Rectal smooth muscle tissue (tissue), 1 donor: ENCODE data around the gene CFAP119.
A peak's percentile ranks its signal among the peaks of the same experiment; 100 is the strongest.
"Not testable (repeated sequence)": the region's sequence is repeated elsewhere in the genome, so short reads cannot be mapped to it uniquely, and the experiment has no call there.

ENCODE experiments used
- H3K27ac ChIP-seq: one replicate; pipeline ENCODE4 v1.7.0; 2013; ENCODE audit warnings: low read depth, low read length, inconsistent platforms
- H3K27me3 ChIP-seq: one replicate; pipeline ENCODE4 v1.7.0; 2013; ENCODE audit warnings: low read length; ENCODE audit not compliant: control insufficient read depth, insufficient read depth
- H3K36me3 ChIP-seq: one replicate; pipeline ENCODE4 v1.7.0; 2013; ENCODE audit warnings: low read length; ENCODE audit not compliant: control insufficient read depth, insufficient read depth
- H3K4me1 ChIP-seq: one replicate; pipeline ENCODE4 v1.7.0; 2013; ENCODE audit warnings: low read length; ENCODE audit not compliant: control insufficient read depth, insufficient read depth
- H3K4me3 ChIP-seq: one replicate; pipeline ENCODE4 v1.7.0; 2013; ENCODE audit warnings: low read length
- H3K9ac ChIP-seq: one replicate; pipeline ENCODE4 v1.7.0; 2013; ENCODE audit warnings: low read length

CFAP119 gene

GRCh38 chr16:30761928-30762902, at the start of gene CFAP119, which contains the start of gene RNF40:
Gene CFAP119, minus strand, starts transcription at chr16:30762062. Its CDS starts 314 bp downstream, at chr16:30761748.
Gene RNF40, plus strand, starts transcription at chr16:30762322. Its CDS starts 224 bp downstream, at chr16:30762546.
- Histone ChIP-seq H3K4me3 (peak within 1 kb of the TSS; percentile 96), H3K27ac (peak within 1 kb of the TSS; percentile 72), H3K9ac (peak within 1 kb of the TSS; percentile 89), H3K4me1 (peaks cover 19% of the 10 kb centered on the region), H3K27me3 (no peaks in the 10 kb centered on the region), H3K36me3 (peaks cover 30% of the 10 kb centered on the region)

DNA sequence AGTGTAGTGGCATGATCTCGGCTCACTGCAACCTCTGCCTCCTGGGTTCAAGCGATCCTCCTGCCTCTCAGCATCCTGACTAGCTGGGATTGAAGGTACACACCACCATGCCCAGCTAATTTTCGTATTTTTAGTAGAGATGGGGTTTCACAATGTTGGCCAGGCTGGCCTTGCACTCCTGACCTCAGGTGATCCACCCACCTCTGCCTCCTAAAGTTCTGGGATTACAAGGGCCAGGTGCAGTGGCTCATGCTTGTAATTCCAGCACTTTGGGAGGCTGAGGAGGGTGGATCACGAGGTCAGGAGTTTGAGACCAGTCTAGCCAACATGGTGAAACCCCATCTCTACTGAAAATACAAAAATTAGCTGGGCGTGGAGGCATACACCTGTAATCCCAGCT, 47.8 kb upstream of the CFAP119 start:
- not testable (repeated sequence) for H3K36me3 ChIP-seq, H3K9ac ChIP-seq, H3K27me3 ChIP-seq

DNA sequence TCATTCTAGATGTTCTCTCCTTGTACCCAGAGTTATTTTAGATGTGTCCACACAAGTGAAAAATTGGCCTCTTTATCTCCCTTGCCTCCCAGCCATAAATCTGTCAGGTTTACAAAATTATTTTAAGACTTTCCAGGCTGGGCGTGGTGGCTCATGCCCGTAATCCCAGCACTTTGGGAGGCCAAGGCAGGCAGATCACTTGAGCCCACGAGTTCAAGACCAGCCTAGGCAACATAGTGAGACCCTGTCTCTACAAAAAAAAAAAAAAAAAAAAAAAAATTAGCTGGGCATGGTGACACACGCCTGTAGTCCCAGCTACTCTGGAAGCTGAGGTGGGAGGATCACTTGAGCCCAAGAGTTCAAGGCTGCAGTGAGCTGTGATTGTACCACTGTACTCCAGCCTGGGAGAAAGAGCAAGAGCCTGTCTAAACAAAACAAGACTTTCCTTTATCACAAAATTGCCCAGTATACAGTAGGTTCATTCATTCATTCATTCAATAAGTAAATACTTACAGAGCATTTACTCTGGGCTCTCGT, 47.1 kb upstream of the CFAP119 start:
- not testable (repeated sequence) for H3K4me1 ChIP-seq, H3K36me3 ChIP-seq, H3K27ac ChIP-seq, H3K4me3 ChIP-seq, H3K27me3 ChIP-seq, H3K9ac ChIP-seq

More for the DNA sequence above, 47.8 kb upstream of the CFAP119 start:
- H3K4me1 ChIP-seq: peaks cover 11% of the 10 kb centered on the region
- H3K4me3 ChIP-seq, H3K27ac ChIP-seq: not testable (repeated sequence)

- Histone ChIP-seq H3K4me1 (peaks cover 7% of the 10 kb centered on the region), H3K36me3 (no peaks in the 10 kb centered on the region), H3K27ac (no peak overlapping the region), H3K4me3 (no peak overlapping the region), H3K9ac (no peak overlapping the region), H3K27me3 (no peaks in the 10 kb centered on the region)
These were observed 46.3 kb upstream of the CFAP119 start for GRCh38 chr16:30808146-30808545.

DNA sequence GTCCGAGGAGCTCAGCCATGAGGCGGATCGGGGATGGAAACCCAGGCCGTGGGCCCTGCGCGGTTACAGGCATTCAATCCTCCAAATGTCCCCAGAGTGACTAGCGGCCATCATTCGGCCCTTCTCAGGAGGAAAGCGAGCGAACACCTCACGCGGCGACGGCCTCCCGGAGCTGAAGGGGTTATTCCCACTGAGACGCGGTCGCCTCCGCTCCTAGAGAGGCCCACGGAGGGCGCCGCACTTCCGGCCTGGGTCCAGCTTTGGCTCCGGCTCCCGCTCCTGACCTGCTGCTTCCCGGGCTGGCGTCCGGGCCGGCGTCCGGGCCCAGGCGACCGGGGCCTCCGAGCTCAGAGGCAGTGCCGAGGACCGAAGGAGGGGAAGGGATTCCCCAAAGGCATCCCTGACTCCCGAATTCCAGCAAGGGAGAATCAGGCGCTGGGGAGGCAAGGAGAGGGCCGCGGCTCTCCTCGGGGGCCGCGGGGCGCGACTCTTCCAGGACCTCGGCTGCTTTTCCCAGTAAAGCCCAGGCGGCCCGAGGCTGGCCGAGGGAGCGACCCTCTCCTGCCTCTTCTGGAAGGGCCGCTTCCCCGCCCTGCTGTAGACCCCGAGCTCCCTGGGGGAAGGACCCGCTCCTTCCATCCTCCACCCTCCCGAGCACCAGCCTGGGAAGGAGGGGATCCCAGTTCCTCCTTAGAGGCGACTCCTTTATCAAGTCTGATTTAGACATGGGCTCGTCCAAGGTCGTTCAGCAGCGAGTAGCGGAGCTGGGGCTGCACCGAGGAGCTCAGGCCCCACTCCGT, 43.7 kb upstream of the CFAP119 start:
- Histone ChIP-seq H3K27ac (peak overlapping the region; percentile 88), H3K27me3 (no peaks in the 10 kb centered on the region), H3K4me1 (peaks cover 7% of the 10 kb centered on the region), H3K4me3 (peak overlapping the region; percentile 78), H3K9ac (peak overlapping the region; percentile 71), H3K36me3 (no peaks in the 10 kb centered on the region)

DNA sequence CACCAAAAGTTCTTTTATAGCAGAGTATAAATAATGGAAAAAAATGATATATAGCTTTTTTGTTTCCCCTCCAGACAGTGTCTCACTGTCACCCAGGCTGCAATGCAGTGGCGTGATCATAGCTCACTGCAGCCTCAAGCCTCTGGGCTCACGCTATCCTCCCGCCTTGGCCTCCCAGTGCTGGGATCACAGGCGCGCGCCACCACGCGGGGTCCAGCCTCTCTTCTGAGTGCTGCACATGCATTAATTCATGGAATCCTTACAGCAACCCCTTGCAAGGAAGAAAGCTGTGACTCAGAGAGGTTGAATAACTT, 43.2 kb upstream of the CFAP119 start:
- H3K36me3 ChIP-seq: no peaks in the 10 kb centered on the region
- H3K4me3 ChIP-seq: peak overlapping the region; percentile 78
- H3K4me1 ChIP-seq: peaks cover 7% of the 10 kb centered on the region
- H3K27ac ChIP-seq: no peak overlapping the region
- no peaks in the 10 kb centered on the region for H3K27me3 ChIP-seq
- peak overlapping the region; percentile 35 for H3K9ac ChIP-seq

DNA sequence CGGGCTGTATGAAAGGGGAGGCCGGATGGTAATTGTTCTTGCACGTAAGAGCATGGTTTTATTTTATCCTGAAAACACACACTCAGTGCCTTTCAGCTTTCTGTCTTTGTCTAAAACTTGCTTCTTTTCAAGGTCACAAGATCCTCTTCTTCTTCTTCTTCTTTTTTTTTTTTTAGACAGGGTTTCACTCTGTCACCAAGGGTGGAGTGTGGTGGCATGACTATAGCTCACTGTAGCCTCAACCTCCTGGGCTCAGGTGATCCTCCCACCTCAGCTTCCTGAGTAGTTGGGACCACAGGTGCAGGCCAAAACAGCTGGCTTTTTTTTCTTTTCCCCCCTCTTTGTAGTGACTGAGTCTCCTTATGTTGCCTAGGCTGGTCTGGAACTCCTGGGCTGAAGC, 41.1 kb upstream of the CFAP119 start:
- Histone ChIP-seq H3K9ac (no peak overlapping the region), H3K4me1 (peaks cover 7% of the 10 kb centered on the region), H3K27ac (no peak overlapping the region), H3K36me3 (no peaks in the 10 kb centered on the region), H3K4me3 (no peak overlapping the region), H3K27me3 (no peaks in the 10 kb centered on the region)

DNA sequence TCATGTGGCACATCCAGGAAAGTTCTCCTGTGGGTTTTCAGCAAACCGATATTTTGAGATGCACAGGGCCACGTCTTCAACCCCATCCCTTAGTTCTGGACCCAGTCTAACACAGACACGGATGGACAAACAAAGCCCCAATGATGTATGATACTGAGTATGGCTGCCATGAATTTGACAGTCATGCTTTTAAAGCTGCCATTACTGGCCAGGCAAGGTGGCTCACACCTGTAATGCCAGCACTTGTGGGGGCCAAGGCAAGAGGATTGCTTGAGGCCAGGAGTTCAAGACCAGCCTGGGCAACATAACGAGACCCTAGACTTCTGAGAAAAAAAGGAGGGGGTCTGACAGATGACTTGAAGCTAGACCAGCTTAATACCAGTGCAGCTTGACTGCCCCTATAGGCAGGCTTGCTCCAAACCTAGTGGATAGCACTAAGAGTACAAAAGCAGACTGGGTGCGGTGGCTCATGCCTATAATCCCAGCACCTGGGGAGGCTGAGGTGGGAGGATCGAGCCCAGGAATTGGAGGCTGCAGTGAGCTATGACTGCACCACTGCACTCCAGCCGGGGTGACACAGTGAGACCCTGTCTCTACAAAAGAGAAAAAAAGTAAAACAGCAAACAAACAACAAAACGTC, 35.9 kb upstream of the CFAP119 start:
- no peak overlapping the region for H3K27ac ChIP-seq
- no peak overlapping the region for H3K9ac ChIP-seq
- H3K4me1 ChIP-seq: no peaks in the 10 kb centered on the region
- no peaks in the 10 kb centered on the region for H3K27me3 ChIP-seq
- no peak overlapping the region for H3K4me3 ChIP-seq
- no peaks in the 10 kb centered on the region for H3K36me3 ChIP-seq

GRCh38 chr16:30794634-30795033, 32.8 kb upstream of the CFAP119 start:
- no peaks in the 10 kb centered on the region for H3K27me3 ChIP-seq
- H3K36me3 ChIP-seq: no peaks in the 10 kb centered on the region
- H3K27ac ChIP-seq: no peak overlapping the region
- no peak overlapping the region for H3K9ac ChIP-seq
- no peaks in the 10 kb centered on the region for H3K4me1 ChIP-seq
- no peak overlapping the region for H3K4me3 ChIP-seq

- H3K27ac ChIP-seq: no peak overlapping the region
- H3K27me3 ChIP-seq: no peaks in the 10 kb centered on the region
- no peaks in the 10 kb centered on the region for H3K36me3 ChIP-seq
- no peaks in the 10 kb centered on the region for H3K4me1 ChIP-seq
- no peak overlapping the region for H3K4me3 ChIP-seq
- no peak overlapping the region for H3K9ac ChIP-seq
These were observed 31.7 kb upstream of the CFAP119 start for GRCh38 chr16:30793508-30794069.

DNA sequence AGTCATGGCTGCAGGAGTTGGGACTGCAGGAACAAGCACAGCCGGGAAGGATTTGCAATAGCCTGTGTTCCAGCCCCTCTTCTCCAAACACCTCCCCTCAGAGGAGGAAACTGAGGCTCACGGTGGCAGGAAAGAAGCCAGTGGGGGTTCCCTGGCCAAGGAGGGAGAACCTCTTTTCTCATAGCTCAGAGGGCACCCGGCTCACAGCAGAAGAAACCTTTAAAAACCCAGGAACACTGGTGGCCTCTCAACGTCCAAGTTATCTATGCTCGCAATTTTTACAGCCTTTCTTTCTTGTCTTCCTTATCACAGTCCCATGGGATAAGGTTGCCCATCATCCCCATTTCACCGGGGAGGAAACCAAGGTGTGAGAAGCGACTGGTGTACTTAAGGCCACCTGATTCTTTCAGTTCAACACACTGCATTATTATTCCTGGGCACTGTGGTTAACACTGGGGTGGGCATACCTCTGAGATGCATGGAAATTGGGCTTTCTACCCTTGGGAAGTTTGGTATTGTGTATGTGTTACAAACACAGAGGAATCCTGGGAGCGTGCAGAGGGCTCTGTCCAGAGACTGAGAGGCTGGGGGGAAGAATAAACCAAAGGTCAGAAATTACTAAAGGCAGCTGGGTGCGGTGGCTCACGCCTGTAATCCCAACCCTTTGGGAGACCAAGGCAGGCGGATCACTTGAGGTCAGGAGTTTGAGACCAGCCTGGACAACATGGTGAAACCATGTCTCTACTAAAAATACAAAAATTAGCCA, 25.9 kb upstream of the CFAP119 start:
- Histone ChIP-seq H3K27me3 (no peaks in the 10 kb centered on the region), H3K9ac (peak overlapping the region; percentile 92), H3K36me3 (peaks cover 9% of the 10 kb centered on the region), H3K27ac (peak overlapping the region; percentile 88), H3K4me3 (peak overlapping the region; percentile 91), H3K4me1 (peaks cover 7% of the 10 kb centered on the region)
